Caco-2 (cell line): ENCODE data around the gene KATNB1. TPM values are rescaled to one million over a fixed set of nuclear protein-coding genes. Genes with fewer than 3 reads are reported as not detected.

Source experiments
- BruUV-seq: library from RNA; stranded (reverse); fragments of 400-500 nt; replicated peaks from 2 replicates; lab custom pipeline; 2021; lab: Mats Ljungman, UMichigan
- CTCF ChIA-PET: fragments of 300-600 bp; sonication (Branson Sonifier 250); formaldehyde crosslinking; loops from one replicate; lab custom pipeline; 2022; ENCODE audit warnings: antibody characterized with exemption; lab: Charles Lee
- POLR2A ChIA-PET: fragments of 300-600 bp; sonication (Branson Sonifier 250); formaldehyde crosslinking; loops from one replicate; lab custom pipeline; 2022; ENCODE audit warnings: antibody characterized with exemption; lab: Charles Lee
- DNase-seq, 2 experiments: peaks; one replicate each; pipeline versions ENCODE4 v3.0.0 to v3.0.0-alpha.2; 2020 to 2022
- H3K27me3 ChIP-seq: replicated peaks from 2 replicates; pipeline ENCODE4 v1.6.0; 2011; ENCODE audit warnings: low read length; ENCODE audit not compliant: control insufficient read depth, insufficient read depth
- H3K36me3 ChIP-seq: 2 replicates; pipeline ENCODE4 v1.5.1; 2011; ENCODE audit warnings: low read length; ENCODE audit not compliant: control insufficient read depth, insufficient read depth
- H3K4me1 ChIP-seq: fragments of 250-450 bp; sonication (Bioruptor Pico); 2 replicates; pipeline ENCODE4 v1.5.1; 2020; ENCODE audit warnings: mild to moderate bottlenecking
- H3K4me3 ChIP-seq: 2 replicates; pipeline ENCODE4 v1.5.1; 2011; ENCODE audit warnings: low read depth, mild to moderate bottlenecking, control low read depth, low read length
- H3K9me3 ChIP-seq: fragments of 250-450 bp; sonication (Bioruptor Pico); 2 replicates; pipeline ENCODE4 v1.5.1; 2020; ENCODE audit warnings: mild to moderate bottlenecking, moderate library complexity
- H3K27ac Mint-ChIP-seq: one replicate; pipeline ENCODE4 v1.8.0; 2022; ENCODE audit warnings: mixed read lengths; ENCODE audit not compliant: unreplicated experiment
- H3K27me3 Mint-ChIP-seq: one replicate; pipeline ENCODE4 v1.8.0; 2022; ENCODE audit warnings: mixed read lengths; ENCODE audit not compliant: insufficient read depth, unreplicated experiment
- H3K36me3 Mint-ChIP-seq: one replicate; pipeline ENCODE4 v1.8.0; 2022; ENCODE audit warnings: mild to moderate bottlenecking, mixed read lengths; ENCODE audit not compliant: insufficient read depth, unreplicated experiment
- H3K4me1 Mint-ChIP-seq: one replicate; pipeline ENCODE4 v1.8.0; 2022; ENCODE audit warnings: low read depth, mixed read lengths; ENCODE audit not compliant: unreplicated experiment
- H3K4me3 Mint-ChIP-seq: one replicate; pipeline ENCODE4 v1.8.0; 2022; ENCODE audit warnings: mild to moderate bottlenecking, moderate library complexity, mixed read lengths; ENCODE audit not compliant: unreplicated experiment
- H3K9me3 Mint-ChIP-seq: one replicate; pipeline ENCODE4 v1.8.0; 2022; ENCODE audit warnings: mixed read lengths; ENCODE audit not compliant: unreplicated experiment
- CTCF ChIP-seq, 2 experiments: fragments of 200-600 bp in 1 of 2; IDR thresholded peaks; 1 replicate in 1 of 2; 2 replicates in 1 of 2; pipeline versions ENCODE4 v1.5.1 to v1.8.0; 2011 to 2022; ENCODE audit warnings: antibody characterized with exemption in 1 of 2, control low read depth in 1 of 2, inconsistent platforms in 1 of 2, low read depth in 1 of 2, low read length in 1 of 2, mild to moderate bottlenecking in 1 of 2, moderate library complexity in 1 of 2; ENCODE audit not compliant: insufficient read depth in 1 of 2, severe bottlenecking in 1 of 2, unreplicated experiment in 1 of 2
- intact Hi-C: fragments of 100-400 bp; cut with micrococcal nuclease; formaldehyde crosslinking; loops from one replicate; pipeline ENCODE4 v1.10.0; 2022; ENCODE audit not compliant: unreplicated experiment
- total RNA-seq: library from RNA; stranded (reverse); gene quantifications from 2 replicates; pipeline ENCODE4 v1.2.3, GENCODE V29; 2022

The KATNB1 gene
- total RNA-seq, 1 experiment from 2014 or later = 32.4 TPM

- BruUV-seq = no TSS peak
- Mint-ChIP-seq H3K4me3 (no peak overlapping the region), H3K36me3 (no peaks in the 10 kb centered on the region), H3K27me3 (no peaks in the 10 kb centered on the region), H3K27ac (no peak overlapping the region), H3K9me3 (no peaks in the 10 kb centered on the region), H3K4me1 (peaks cover 19% of the 10 kb centered on the region)
- TF ChIP-seq CTCF (IDR thresholded peaks at IDR 0.05; ENCODE audit: insufficient read depth in 1 of 2, low read depth in 1 of 2, low read length in 1 of 2, severe bottlenecking in 1 of 2, unreplicated experiment in 1 of 2) = no peak
- Histone ChIP-seq H3K27me3 (no peaks in the 10 kb centered on the region), H3K9me3 (no peaks in the 10 kb centered on the region; the same call in 1 of the 2 replicates), H3K4me1 (peaks cover 5% of the 10 kb centered on the region), H3K36me3 (no peaks in the 10 kb centered on the region), H3K4me3 (no peak overlapping the region)
- POLR2A ChIA-PET = interaction anchor here (1.2 kb wide), 1 partner anchor 13 kb away, joined by 3 read pairs; no protein-coding TSS in a partner anchor
- intact Hi-C loops = no loop called here
- peak in 1 of 2 experiments; percentile 6 for DNase-seq
- CTCF ChIA-PET = no interaction called here
These were observed 44.6 kb upstream of the KATNB1 start for GRCh38 chr16:57690782-57691471.

GRCh38 chr16:57692636-57693035, 42.9 kb upstream of the KATNB1 start:
- Histone ChIP-seq H3K9me3 (no peaks in the 10 kb centered on the region; the same call in 1 of the 2 replicates), H3K4me1 (peaks cover 9% of the 10 kb centered on the region), H3K4me3 (no peak overlapping the region), H3K27me3 (no peaks in the 10 kb centered on the region), H3K36me3 (no peaks in the 10 kb centered on the region)
- no peaks in the 10 kb centered on the region for H3K9me3 Mint-ChIP-seq
- no peaks in the 10 kb centered on the region for H3K27me3 Mint-ChIP-seq
- no peak overlapping the region for H3K4me3 Mint-ChIP-seq
- ChIA-PET POLR2A (no interaction called here), CTCF (no interaction called here)
- H3K27ac Mint-ChIP-seq = no peak overlapping the region
- peaks cover 19% of the 10 kb centered on the region for H3K4me1 Mint-ChIP-seq
- DNase-seq = no peak
- no peak for TF ChIP-seq CTCF (IDR thresholded peaks at IDR 0.05; ENCODE audit: insufficient read depth in 1 of 2, low read depth in 1 of 2, low read length in 1 of 2, severe bottlenecking in 1 of 2, unreplicated experiment in 1 of 2)
- no peaks in the 10 kb centered on the region for H3K36me3 Mint-ChIP-seq
- intact Hi-C loops = no loop called here
- no TSS peak for BruUV-seq

GRCh38 chr16:57693550-57693949, 42.0 kb upstream of the KATNB1 start:
- Mint-ChIP-seq H3K27ac (no peak overlapping the region), H3K4me3 (no peak overlapping the region), H3K27me3 (no peaks in the 10 kb centered on the region), H3K4me1 (peaks cover 19% of the 10 kb centered on the region), H3K9me3 (no peaks in the 10 kb centered on the region), H3K36me3 (no peaks in the 10 kb centered on the region)
- POLR2A ChIA-PET = no interaction called here
- Histone ChIP-seq H3K4me1 (peaks cover 9% of the 10 kb centered on the region), H3K9me3 (no peaks in the 10 kb centered on the region), H3K27me3 (no peaks in the 10 kb centered on the region), H3K36me3 (no peaks in the 10 kb centered on the region), H3K4me3 (no peak overlapping the region)
- no peak for DNase-seq
- CTCF ChIA-PET = no interaction called here
- TF ChIP-seq CTCF (IDR thresholded peaks at IDR 0.05; ENCODE audit: insufficient read depth in 1 of 2, low read depth in 1 of 2, low read length in 1 of 2, severe bottlenecking in 1 of 2, unreplicated experiment in 1 of 2) = no peak
- no TSS peak for BruUV-seq
- intact Hi-C loops = no loop called here
